ENCODE data around the gene BUD23.

GRCh38 chr7:73715648-73716317 is 32.4 kb downstream of the BUD23 start:
- TF ChIP-seq POLR2A (IDR thresholded peaks at IDR 0.05; ENCODE audit: low read depth, low read length) (no peak), CTCF (IDR thresholded peaks at IDR 0.05; ENCODE audit: extremely low read depth in 1 of 2, insufficient read depth in 1 of 2, low read depth in 1 of 2, low read length in 2 of 2) (no peak), POLR2AphosphoS5 (IDR thresholded peaks at IDR 0.05; ENCODE audit: insufficient read depth, low read depth, low read length) (peak; percentile 87), EZH2 (IDR thresholded peaks at IDR 0.05; ENCODE audit: borderline replicate concordance, low read depth, low read length, severe bottlenecking) (no peak), MAX (IDR thresholded peaks at IDR 0.05; ENCODE audit: insufficient read depth, insufficient read length) (no peak), JUN (IDR thresholded peaks at IDR 0.05; ENCODE audit: borderline replicate concordance, insufficient read depth, insufficient read length, low read depth) (peak; percentile 65), MYC (IDR thresholded peaks at IDR 0.05; ENCODE audit: low read depth, low read length) (no peak)

Data from endothelial cell of umbilical vein (primary cell).